Hepatic stellate cell (primary cell): ENCODE results near the gene CSK.

Source experiments
- DNase-seq: peaks from one replicate; pipeline ENCODE4 v3.0.0; 2011; ENCODE audit warnings: low spot score

Gene CSK

GRCh38 chr15:74843445-74843828 is 61.6 kb downstream of the CSK start:
- no peak for DNase-seq

- DNase-seq: no peak
These were observed 62.0 kb downstream of the CSK start for GRCh38 chr15:74843891-74844299.

- no peak for DNase-seq
These were observed 62.7 kb downstream of the CSK start for GRCh38 chr15:74844319-74845207.

- no peak for DNase-seq
These were observed 63.3 kb downstream of the CSK start for GRCh38 chr15:74845208-74845568.

- DNase-seq: no peak
These were observed 63.7 kb downstream of the CSK start for GRCh38 chr15:74845581-74845980.

GRCh38 chr15:74847432-74847831 is 65.6 kb downstream of the CSK start:
- no peak for DNase-seq

- no peak for DNase-seq
These were observed 68.5 kb downstream of the CSK start for GRCh38 chr15:74850393-74850792.

- DNase-seq: no peak
These were observed 70.1 kb downstream of the CSK start for GRCh38 chr15:74851960-74852359.
